GM23338 (cell line): ENCODE measurements around the gene GNPTAB. TPM values are rescaled to one million over a fixed set of nuclear protein-coding genes. Genes with fewer than 3 reads are reported as not detected.

Source experiments
- ATAC-seq: fragments of 200-7000 bp; cut with Tn5 transposase; 3 replicates; pipeline ENCODE4 v1.9.1; 2020
- DNase-seq: peaks from one replicate; pipeline ENCODE4 v3.0.0-alpha.2; 2015; ENCODE audit warnings: low spot score
- H2AFZ ChIP-seq: fragments of 200-600 bp; sonication (generic); 2 replicates; pipeline ENCODE4 v1.8.0; 2016; ENCODE audit warnings: antibody characterized with exemption, mild to moderate bottlenecking, moderate library complexity
- H3F3A ChIP-seq: fragments of 200-600 bp; sonication (generic); replicated peaks from 2 replicates; pipeline ENCODE4 v1.8.0; 2017; ENCODE audit warnings: antibody characterized with exemption, mixed run types, low read depth
- H3K27ac ChIP-seq: fragments of 200-600 bp; sonication (generic); 2 replicates; pipeline ENCODE4 v1.6.1; 2016; ENCODE audit warnings: low read depth
- H3K27me3 ChIP-seq: fragments of 200-600 bp; sonication (generic); 2 replicates; pipeline ENCODE4 v1.8.0; 2016; ENCODE audit warnings: mild to moderate bottlenecking, mixed run types, moderate library complexity; ENCODE audit not compliant: insufficient read depth
- H3K36me3 ChIP-seq: fragments of 200-600 bp; sonication (generic); 2 replicates; pipeline ENCODE4 v1.8.0; 2016; ENCODE audit warnings: mild to moderate bottlenecking; ENCODE audit not compliant: insufficient read depth
- H3K4me1 ChIP-seq: fragments of 200-600 bp; sonication (generic); 2 replicates; pipeline ENCODE4 v1.8.0; 2016; ENCODE audit warnings: mild to moderate bottlenecking, moderate library complexity; ENCODE audit not compliant: insufficient read depth
- H3K4me2 ChIP-seq: fragments of 200-600 bp; sonication (generic); 2 replicates; pipeline ENCODE4 v1.7.1; 2017; ENCODE audit warnings: mixed run types
- H3K4me3 ChIP-seq: fragments of 200-600 bp; sonication (generic); 2 replicates; pipeline ENCODE4 v1.6.1; 2016; ENCODE audit warnings: mixed run types
- H3K79me2 ChIP-seq: fragments of 200-600 bp; sonication (generic); replicated peaks from 2 replicates; pipeline ENCODE4 v1.8.0; 2017; ENCODE audit warnings: mild to moderate bottlenecking; ENCODE audit not compliant: insufficient read depth
- H3K9me2 ChIP-seq: fragments of 200-600 bp; sonication (generic); 2 replicates; pipeline ENCODE4 v1.8.0; 2017; ENCODE audit not compliant: insufficient read depth
- H4K20me1 ChIP-seq: fragments of 200-600 bp; sonication (generic); replicated peaks from 2 replicates; pipeline ENCODE4 v1.8.0; 2017; ENCODE audit warnings: mild to moderate bottlenecking; ENCODE audit not compliant: insufficient read depth
- H3K27ac Mint-ChIP-seq: 2 replicates; pipeline ENCODE4 v1.8.0; 2020; ENCODE audit warnings: inconsistent platforms, mild to moderate bottlenecking, moderate library complexity, mixed read lengths
- H3K27me3 Mint-ChIP-seq: 3 replicates; pipeline ENCODE4 v1.8.0; 2022; ENCODE audit warnings: low read depth, mild to moderate bottlenecking, moderate library complexity, mixed read lengths, inconsistent platforms; ENCODE audit not compliant: insufficient read depth, poor library complexity
- H3K36me3 Mint-ChIP-seq: 3 replicates; pipeline ENCODE4 v1.8.0; 2021; ENCODE audit warnings: low read depth, mild to moderate bottlenecking, inconsistent platforms, moderate library complexity, mixed read lengths
- H3K4me1 Mint-ChIP-seq: 3 replicates; pipeline ENCODE4 v1.8.0; 2020; ENCODE audit warnings: mild to moderate bottlenecking, inconsistent platforms, mixed read lengths
- H3K4me3 Mint-ChIP-seq: 3 replicates; pipeline ENCODE4 v1.8.0; 2021; ENCODE audit warnings: moderate library complexity, mild to moderate bottlenecking, inconsistent platforms, mixed read lengths
- H3K9me3 Mint-ChIP-seq: 3 replicates; pipeline ENCODE4 v1.8.0; 2020; ENCODE audit warnings: moderate library complexity, mild to moderate bottlenecking, inconsistent platforms, mixed read lengths
- CREB1 ChIP-seq: fragments of 250-450 bp; sonication (Bioruptor Pico); IDR thresholded peaks from 2 replicates; pipeline ENCODE4 v1.5.0; 2020; ENCODE audit warnings: low read depth, mild to moderate bottlenecking, moderate library complexity
- CTCF ChIP-seq, 2 experiments: fragments of 200-600 bp in 1 of 2; sonication (generic) in 1 of 2; conservative IDR thresholded peaks; 2 replicates each; pipeline versions ENCODE4 v1.5.1 to v1.6.1; 2016 to 2017; ENCODE audit warnings: antibody characterized with exemption in 2 of 2, low read depth in 2 of 2, mild to moderate bottlenecking in 2 of 2, moderate library complexity in 1 of 2
- EZH2 ChIP-seq: fragments of 200-600 bp; sonication (generic); IDR thresholded peaks from one replicate; pipeline ENCODE4 v1.8.0; 2017; ENCODE audit warnings: antibody characterized with exemption, mild to moderate bottlenecking, low read depth; ENCODE audit not compliant: unreplicated experiment
- EZH2phosphoT487 ChIP-seq: fragments of 200-600 bp; sonication (generic); IDR thresholded peaks from one replicate; pipeline ENCODE4 v1.8.1; 2018; ENCODE audit warnings: antibody characterized with exemption; ENCODE audit not compliant: unreplicated experiment
- JUNB ChIP-seq: IDR thresholded peaks from one replicate; pipeline ENCODE4 v1.6.1; 2016; ENCODE audit warnings: antibody characterized with exemption; ENCODE audit not compliant: unreplicated experiment
- NANOG ChIP-seq: IDR thresholded peaks from 2 replicates; pipeline ENCODE4 v1.6.1; 2016; ENCODE audit warnings: antibody characterized with exemption, borderline replicate concordance
- POLR2AphosphoS5 ChIP-seq: IDR thresholded peaks from 2 replicates; pipeline ENCODE4 v1.6.1; 2016; ENCODE audit warnings: antibody characterized with exemption, low read depth
- REST ChIP-seq: IDR thresholded peaks from one replicate; pipeline ENCODE4 v1.6.1; 2018; ENCODE audit warnings: antibody characterized with exemption; ENCODE audit not compliant: unreplicated experiment
- STAT1 ChIP-seq: IDR thresholded peaks from one replicate; pipeline ENCODE4 v1.6.1; 2016; ENCODE audit warnings: antibody characterized with exemption; ENCODE audit not compliant: unreplicated experiment
- ZNF331 ChIP-seq: fragments of 250-450 bp; sonication (Bioruptor Pico); IDR thresholded peaks from 2 replicates; pipeline ENCODE4 v1.5.0; 2020; ENCODE audit warnings: low read depth, mild to moderate bottlenecking, moderate library complexity
- ZNF462 ChIP-seq: fragments of 250-450 bp; sonication (Bioruptor Pico); IDR thresholded peaks from 2 replicates; pipeline ENCODE4 v1.5.0; 2020; ENCODE audit warnings: mild to moderate bottlenecking, moderate library complexity
- polyA plus RNA-seq: library from polyadenylated mRNA; unstranded; fragments of >200 nt; fragmentation: Nextera tagmentation; extraction: Ambion mirVana; gene quantifications from 2 replicates; pipeline ENCODE4 v1.2.1, GENCODE V29; 2016
- total RNA-seq: library from RNA; depleted of rRNA; stranded (reverse); fragments of >200 nt; shearing (Covaris generic); gene quantifications from 2 replicates; pipeline ENCODE4 v1.2.3, GENCODE V29; 2014

The GNPTAB gene
- total and polyA plus RNA-seq, 2 experiments from 2014 or later, result 23.6 to 58.3 TPM

- Mint-ChIP-seq H3K27ac (no peak overlapping the region), H3K9me3 (no peaks in the 10 kb centered on the region), H3K27me3 (no peaks in the 10 kb centered on the region), H3K4me3 (no peak overlapping the region), H3K36me3 (peaks cover 3% of the 10 kb centered on the region; the same call in 1 of the 3 replicates), H3K4me1 (peaks cover 17% of the 10 kb centered on the region)
- no peaks in the 10 kb centered on the region for H3K9me2 ChIP-seq
- no peak overlapping the region for H3K4me3 ChIP-seq
- ATAC-seq (no peak), DNase-seq (no peak)
- H3K4me1 ChIP-seq, result peaks cover 12% of the 10 kb centered on the region; the same call in 1 of the 2 replicates
- no peak overlapping the region for H3K27ac ChIP-seq
- no peaks in the 10 kb centered on the region for H4K20me1 ChIP-seq
- H3K79me2 ChIP-seq, result peaks cover 86% of the 10 kb centered on the region
- no peaks in the 10 kb centered on the region for H3K27me3 ChIP-seq
- no peaks in the 10 kb centered on the region for H3K36me3 ChIP-seq
- no peak for TF ChIP-seq EZH2phosphoT487
- TF ChIP-seq ZNF462 (CRISPR knock-in tag), result no peak
- TF ChIP-seq REST, result no peak
- TF ChIP-seq CTCF (conservative IDR thresholded peaks at IDR 0.05; ENCODE audit: low read depth in 2 of 2), result no peak
- TF ChIP-seq ZNF331 (CRISPR knock-in tag), result no peak
- no peak for TF ChIP-seq STAT1
- no peak for TF ChIP-seq POLR2AphosphoS5
- no peak for TF ChIP-seq CREB1
- no peak for TF ChIP-seq EZH2
- no peak for TF ChIP-seq NANOG
- no peak for TF ChIP-seq JUNB
- H3F3A ChIP-seq, result no peaks in the 10 kb centered on the region
- H2AFZ ChIP-seq, result no peak overlapping the region
- no peak overlapping the region for H3K4me2 ChIP-seq
Observed at GRCh38 chr12:101803978-101804377, 26.8 kb downstream of the GNPTAB start.
